Activated CD8-positive, alpha-beta T cell treated with anti-CD3 and anti-CD28 coated beads for 36 hours (primary cell): Measurements from ENCODE around the gene ATG4B. TPM values are rescaled to one million over a fixed set of nuclear protein-coding genes. Genes with fewer than 3 reads are reported as not detected.
A peak's percentile ranks its signal among the peaks of the same experiment; 100 is the strongest.
"Not testable (repeated sequence)": the region's sequence is repeated elsewhere in the genome, so short reads cannot be mapped to it uniquely, and the experiment has no call there.

Source experiments
- ATAC-seq: fragments of 200-7000 bp; cut with Tn5 transposase; one replicate; pipeline ENCODE4 v1.10.0; 2021; ENCODE audit warnings: mild to moderate bottlenecking, moderate library complexity
- CTCF ChIA-PET: fragments of 350-600 bp; sonication (Branson Sonifier 250); formaldehyde crosslinking; loops from one replicate; lab custom pipeline; 2021; ENCODE audit warnings: antibody characterized with exemption; lab: Charles Lee
- POLR2A ChIA-PET: fragments of 350-600 bp; sonication (Branson Sonifier 250); formaldehyde crosslinking; loops from one replicate; lab custom pipeline; 2021; ENCODE audit warnings: antibody characterized with exemption; lab: Charles Lee
- DNase-seq: peaks from one replicate; pipeline ENCODE4 v3.0.0-alpha.2; 2020
- H3K27ac Mint-ChIP-seq: one replicate; pipeline ENCODE4 v1.8.0; 2021; ENCODE audit warnings: mild to moderate bottlenecking, mixed read lengths
- H3K27me3 Mint-ChIP-seq: one replicate; pipeline ENCODE4 v1.8.0; 2021; ENCODE audit warnings: mixed read lengths
- H3K36me3 Mint-ChIP-seq: one replicate; pipeline ENCODE4 v1.8.0; 2021; ENCODE audit warnings: low read depth, mixed read lengths
- H3K4me1 Mint-ChIP-seq: one replicate; pipeline ENCODE4 v1.8.0; 2021; ENCODE audit warnings: low read depth, mixed read lengths
- H3K4me3 Mint-ChIP-seq: one replicate; pipeline ENCODE4 v1.8.0; 2021; ENCODE audit warnings: mild to moderate bottlenecking, moderate library complexity, mixed read lengths
- H3K9me3 Mint-ChIP-seq: one replicate; pipeline ENCODE4 v1.8.0; 2021; ENCODE audit warnings: mixed read lengths
- CTCF ChIP-seq: fragments of 200-600 bp; IDR thresholded peaks from one replicate; pipeline ENCODE4 v1.8.0; 2022; ENCODE audit warnings: antibody characterized with exemption, mild to moderate bottlenecking
- intact Hi-C: fragments of 100-400 bp; cut with micrococcal nuclease; formaldehyde crosslinking; loops from one replicate; pipeline ENCODE4 v1.10.0; 2022
- total RNA-seq, 2 experiments: library from RNA; stranded (reverse); gene quantifications; one replicate each; pipeline ENCODE4 v1.2.3, GENCODE V29; 2021

Gene ATG4B
- 10 to 100 TPM; 90.7 to 94.6 TPM for total RNA-seq

- POLR2A ChIA-PET = interaction anchor here (0.9 to 1.6 kb wide), 4 partner anchors 19 to 193 kb away, joined by 3 to 7 read pairs (median 3); no protein-coding TSS in a partner anchor
Observed at GRCh38 chr2:241637018-241637794, at the start of gene ATG4B, which contains the start of gene THAP4. ATG4B (plus strand) TSS chr2:241637693; CDS start chr2:241637715, 22 bp downstream. THAP4 (minus strand) TSS chr2:241637158; CDS start chr2:241637017, 141 bp downstream.

DNA sequence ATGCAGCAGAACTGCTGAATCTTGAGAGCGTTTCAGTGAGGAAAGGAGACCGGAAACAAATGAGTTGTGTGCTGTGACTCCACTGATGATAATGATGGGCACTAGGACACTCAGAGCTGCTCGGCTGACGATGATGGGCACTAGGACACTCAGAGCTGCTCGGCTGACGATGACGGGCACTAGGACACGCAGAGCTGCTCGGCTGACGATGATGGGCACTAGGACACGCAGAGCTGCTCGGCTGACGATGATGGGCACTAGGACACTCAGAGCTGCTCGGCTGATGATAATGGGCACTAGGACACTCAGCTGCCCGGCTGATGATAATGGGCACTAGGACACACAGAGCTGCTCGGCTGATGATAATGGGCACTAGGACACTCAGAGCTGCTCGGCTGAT, 47.6 kb upstream of the ATG4B start:
- H3K27ac Mint-ChIP-seq, ATAC-seq, H3K27me3 Mint-ChIP-seq, DNase-seq, intact Hi-C loops, H3K4me1 Mint-ChIP-seq, H3K4me3 Mint-ChIP-seq, CTCF ChIA-PET: not testable (repeated sequence)
- Mint-ChIP-seq H3K9me3 (peaks cover 19% of the 10 kb centered on the region), H3K36me3 (peaks cover 46% of the 10 kb centered on the region)
- POLR2A ChIA-PET = interaction anchor here (1.1 kb wide), 1 partner anchor 14 kb away, joined by 3 read pairs; no protein-coding TSS in a partner anchor

More at GRCh38 chr2:241637018-241637794, at the start of gene ATG4B, which contains the start of gene THAP4:
- DNase-seq = peak; percentile 80
- H3K27ac Mint-ChIP-seq = peak within 1 kb of the TSS; percentile 92
- H3K4me1 Mint-ChIP-seq = peaks cover 55% of the 10 kb centered on the region
- H3K36me3 Mint-ChIP-seq = peaks cover 39% of the 10 kb centered on the region
- CTCF ChIA-PET = interaction anchor here (0.9 to 2.0 kb wide), 4 partner anchors 21 to 241 kb away, joined by 3 to 7 read pairs (median 4); no protein-coding TSS in a partner anchor
- H3K27me3 Mint-ChIP-seq = no peaks in the 10 kb centered on the region
- peak; percentile 71 for ATAC-seq
- H3K9me3 Mint-ChIP-seq = no peaks in the 10 kb centered on the region
- TF ChIP-seq CTCF = no peak
- peak within 1 kb of the TSS; percentile 97 for H3K4me3 Mint-ChIP-seq
- intact Hi-C loops = no loop called here

DNA sequence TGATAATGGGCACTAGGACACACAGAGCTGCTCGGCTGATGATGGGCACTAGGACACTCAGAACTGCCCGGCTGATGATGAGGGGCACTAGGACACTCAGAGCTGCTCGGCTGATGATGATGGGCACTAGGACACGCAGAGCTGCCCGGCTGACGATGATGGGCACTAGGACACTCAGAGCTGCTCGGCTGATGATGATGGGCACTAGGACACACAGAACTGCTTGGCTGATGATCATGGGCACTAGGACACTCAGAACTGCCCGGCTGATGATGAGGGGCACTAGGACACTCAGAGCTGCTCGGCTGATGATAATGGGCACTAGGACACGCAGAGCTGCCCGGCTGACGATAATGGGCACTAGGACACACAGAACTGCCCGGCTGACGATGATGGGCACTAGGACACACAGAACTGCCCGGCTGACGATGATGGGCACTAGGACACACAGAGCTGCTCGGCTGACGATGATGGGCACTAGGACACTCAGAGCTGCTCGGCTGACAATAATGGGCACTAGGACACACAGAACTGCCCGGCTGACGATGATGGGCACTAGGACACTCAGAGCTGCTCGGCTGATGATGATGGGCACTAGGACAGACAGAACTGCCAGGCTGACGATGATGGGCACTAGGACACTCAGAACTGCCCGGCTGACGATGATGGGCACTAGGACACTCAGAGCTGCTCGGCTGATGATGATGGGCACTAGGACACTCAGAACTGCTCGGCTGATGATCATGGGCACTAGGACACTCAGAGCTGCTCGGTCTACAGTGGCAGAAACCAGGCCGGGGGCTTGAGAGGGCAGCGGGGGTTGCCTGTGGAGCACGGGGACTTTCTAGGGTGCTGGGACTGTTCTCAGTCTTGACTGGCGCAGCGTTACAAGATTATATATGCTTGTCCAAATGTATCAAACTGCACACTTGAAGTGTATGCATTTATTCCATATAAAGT, 46.7 kb upstream of the ATG4B start:
- POLR2A ChIA-PET = interaction anchor here (1.1 kb wide), 1 partner anchor 15 kb away, joined by 3 read pairs; no protein-coding TSS in a partner anchor
- H3K4me3 Mint-ChIP-seq, intact Hi-C loops, CTCF ChIA-PET, ATAC-seq, H3K27ac Mint-ChIP-seq, H3K27me3 Mint-ChIP-seq, H3K4me1 Mint-ChIP-seq, DNase-seq: not testable (repeated sequence)
- peaks cover 19% of the 10 kb centered on the region for H3K9me3 Mint-ChIP-seq
- H3K36me3 Mint-ChIP-seq = peaks cover 39% of the 10 kb centered on the region

GRCh38 chr2:241592126-241592845, 45.2 kb upstream of the ATG4B start:
- H3K27me3 Mint-ChIP-seq = no peaks in the 10 kb centered on the region
- no peak overlapping the region for H3K4me3 Mint-ChIP-seq
- ATAC-seq (no peak), DNase-seq (no peak)
- H3K4me1 Mint-ChIP-seq = no peaks in the 10 kb centered on the region
- ChIA-PET POLR2A (no interaction called here), CTCF (no interaction called here)
- H3K9me3 Mint-ChIP-seq = peaks cover 9% of the 10 kb centered on the region
- intact Hi-C loops = no loop called here
- peaks cover 29% of the 10 kb centered on the region for H3K36me3 Mint-ChIP-seq
- H3K27ac Mint-ChIP-seq = no peak overlapping the region
- TF ChIP-seq CTCF = no peak

- peaks cover 23% of the 10 kb centered on the region for H3K36me3 Mint-ChIP-seq
- intact Hi-C loops = no loop called here
Observed at GRCh38 chr2:241593271-241593670, 44.2 kb upstream of the ATG4B start.

More at GRCh38 chr2:241593271-241593670, 44.2 kb upstream of the ATG4B start:
- no peak for TF ChIP-seq CTCF
- ATAC-seq (no peak), DNase-seq (no peak)
- CTCF ChIA-PET = no interaction called here
- Mint-ChIP-seq H3K9me3 (peaks cover 5% of the 10 kb centered on the region), H3K4me3 (no peak overlapping the region), H3K4me1 (no peaks in the 10 kb centered on the region), H3K27me3 (no peaks in the 10 kb centered on the region), H3K27ac (no peak overlapping the region)
- POLR2A ChIA-PET = no interaction called here
